ENCODE data around the gene RAB11FIP5. TPM values are rescaled to one million over a fixed set of nuclear protein-coding genes. Genes with fewer than 3 reads are reported as not detected.

Gene RAB11FIP5
- total and polyA plus RNA-seq, 8 donors = 4.7 to 39.1 (median 13.4) TPM

DNA sequence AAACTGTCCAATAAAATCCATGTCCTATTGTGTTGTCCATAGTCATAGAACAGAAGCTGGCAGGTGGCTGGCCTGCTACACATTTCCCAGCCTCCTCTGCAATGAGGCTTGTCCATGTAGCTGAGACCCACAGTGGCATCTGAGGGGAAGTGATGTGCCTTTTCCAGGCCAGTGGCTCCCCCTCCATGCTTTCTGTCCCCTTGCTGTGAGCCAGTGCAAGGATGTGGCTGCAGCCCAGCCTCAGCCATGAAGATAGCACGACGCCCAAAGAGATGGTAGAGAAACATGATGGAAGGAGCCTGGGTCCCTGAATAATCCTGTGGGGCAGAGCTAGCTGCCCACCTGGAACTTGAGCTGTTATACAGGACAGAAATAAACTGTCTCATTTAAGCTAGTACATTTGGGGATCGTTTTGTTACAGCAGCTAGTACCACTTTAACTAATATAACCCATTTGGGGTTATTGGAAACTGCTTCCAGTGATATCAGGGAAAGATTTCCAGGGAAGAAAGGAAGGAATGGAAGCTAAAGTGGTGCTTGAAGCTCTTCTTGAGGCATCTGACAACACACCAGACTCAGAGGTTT lies 81.6 kb downstream of the RAB11FIP5 start:
- peaks cover 0 to 11% (median 10%) of the 10 kb centered on the region in 4 donors for H3K36me3 ChIP-seq
- H3K4me3 ChIP-seq = no peak overlapping the region
- TF ChIP-seq EP300 (IDR thresholded peaks at IDR 0.05) (no peak), POLR2A (IDR thresholded peaks at IDR 0.05) (no peak), POLR2AphosphoS5 (IDR thresholded peaks at IDR 0.05) (no peak)
- TF ChIP-seq, protein P1, sequence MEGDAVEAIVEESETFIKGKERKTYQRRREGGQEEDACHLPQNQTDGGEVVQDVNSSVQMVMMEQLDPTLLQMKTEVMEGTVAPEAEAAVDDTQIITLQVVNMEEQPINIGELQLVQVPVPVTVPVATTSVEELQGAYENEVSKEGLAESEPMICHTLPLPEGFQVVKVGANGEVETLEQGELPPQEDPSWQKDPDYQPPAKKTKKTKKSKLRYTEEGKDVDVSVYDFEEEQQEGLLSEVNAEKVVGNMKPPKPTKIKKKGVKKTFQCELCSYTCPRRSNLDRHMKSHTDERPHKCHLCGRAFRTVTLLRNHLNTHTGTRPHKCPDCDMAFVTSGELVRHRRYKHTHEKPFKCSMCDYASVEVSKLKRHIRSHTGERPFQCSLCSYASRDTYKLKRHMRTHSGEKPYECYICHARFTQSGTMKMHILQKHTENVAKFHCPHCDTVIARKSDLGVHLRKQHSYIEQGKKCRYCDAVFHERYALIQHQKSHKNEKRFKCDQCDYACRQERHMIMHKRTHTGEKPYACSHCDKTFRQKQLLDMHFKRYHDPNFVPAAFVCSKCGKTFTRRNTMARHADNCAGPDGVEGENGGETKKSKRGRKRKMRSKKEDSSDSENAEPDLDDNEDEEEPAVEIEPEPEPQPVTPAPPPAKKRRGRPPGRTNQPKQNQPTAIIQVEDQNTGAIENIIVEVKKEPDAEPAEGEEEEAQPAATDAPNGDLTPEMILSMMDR (IDR thresholded peaks at IDR 0.05) = no peak
- no peak for DNase-seq
- WGBS, 5 donors = 87 to 98% (median 93%) methylated on average over 3 of the region's 3 CpGs
- peak overlapping the region in 1 of 5 donors; percentile 47 for H3K27ac ChIP-seq
- peaks cover 0 to 26% (median 15%) of the 10 kb centered on the region in 4 donors for H3K4me1 ChIP-seq
- intact Hi-C loops (cut with DNase I; ENCODE audit: low total_unique reads) = no loop called here
- H3K9me3 ChIP-seq = no peaks in the 10 kb centered on the region
- no peaks in the 10 kb centered on the region for H3K27me3 ChIP-seq

DNA sequence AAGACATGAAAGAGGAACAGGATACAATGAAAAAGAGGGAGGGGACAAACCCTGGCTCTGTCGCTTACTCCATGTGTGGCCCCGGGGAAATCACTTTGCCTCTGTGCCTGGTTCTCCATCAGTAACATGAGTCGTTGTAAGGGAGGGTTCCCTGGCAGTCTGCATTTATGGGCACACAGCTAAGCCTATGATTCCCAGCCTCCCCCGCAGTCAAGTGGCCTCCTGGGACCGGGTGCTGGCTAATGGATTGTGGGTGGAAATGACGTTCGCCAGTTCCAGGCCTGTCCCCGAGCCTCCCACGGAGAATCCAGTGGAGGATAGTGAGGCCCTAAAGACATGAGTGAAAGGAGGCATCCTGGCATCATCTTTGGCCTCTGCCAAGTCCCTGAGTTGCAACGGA lies 83.9 kb downstream of the RAB11FIP5 start:
- intact Hi-C loops (cut with DNase I; ENCODE audit: low total_unique reads) = no loop called here
- Histone ChIP-seq H3K4me3 (no peak overlapping the region), H3K36me3 (peaks cover 0 to 11% (median 9%) of the 10 kb centered on the region in 4 donors), H3K9me3 (no peaks in the 10 kb centered on the region), H3K4me1 (peaks cover 0 to 19% (median 13%) of the 10 kb centered on the region in 4 donors), H3K27ac (no peak overlapping the region), H3K27me3 (no peaks in the 10 kb centered on the region)
- no peak for DNase-seq
- TF ChIP-seq, protein P1 (IDR thresholded peaks at IDR 0.05) = no peak
- 84 to 91% (median 88%) methylated on average over 10 of the region's 10 CpGs for WGBS, 5 donors

DNA sequence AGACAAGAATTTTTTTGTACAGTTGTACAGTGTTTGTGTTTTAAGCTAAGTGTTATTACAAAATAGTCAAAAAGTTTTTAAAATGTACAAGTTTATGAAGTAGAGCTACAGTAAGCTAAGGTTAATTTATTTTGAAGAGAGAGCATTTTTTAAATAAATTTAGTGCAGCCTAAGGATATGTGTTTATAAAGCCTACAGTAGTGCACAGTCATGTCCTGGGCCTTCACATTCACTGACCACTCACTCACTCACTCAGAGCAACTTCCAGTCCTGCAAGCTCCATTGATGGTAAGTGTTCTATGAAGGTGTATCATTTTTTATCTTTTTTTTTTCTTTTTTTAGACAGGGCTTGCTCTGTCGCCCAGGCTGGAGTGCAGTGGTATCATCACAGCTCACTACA lies 85.4 kb downstream of the RAB11FIP5 start:
- H3K4me3 ChIP-seq = no peak overlapping the region
- H3K9me3 ChIP-seq = no peaks in the 10 kb centered on the region
- no peaks in the 10 kb centered on the region for H3K27me3 ChIP-seq
- peaks cover 0 to 18% (median 11%) of the 10 kb centered on the region in 4 donors for H3K36me3 ChIP-seq
- no peak overlapping the region for H3K27ac ChIP-seq
- DNase-seq = no peak
- TF ChIP-seq POLR2A (IDR thresholded peaks at IDR 0.05) (no peak), POLR2AphosphoS5 (IDR thresholded peaks at IDR 0.05) (no peak), EP300 (IDR thresholded peaks at IDR 0.05) (no peak)
- TF ChIP-seq, protein P1 (IDR thresholded peaks at IDR 0.05) = no peak
- intact Hi-C loops (cut with DNase I; ENCODE audit: low total_unique reads) = no loop called here
- 58 to 100% (median 93%) methylated on average over 1 of the region's 1 CpG for WGBS, 5 donors
- H3K4me1 ChIP-seq = peaks cover 0 to 9% (median 6%) of the 10 kb centered on the region in 4 donors

DNA sequence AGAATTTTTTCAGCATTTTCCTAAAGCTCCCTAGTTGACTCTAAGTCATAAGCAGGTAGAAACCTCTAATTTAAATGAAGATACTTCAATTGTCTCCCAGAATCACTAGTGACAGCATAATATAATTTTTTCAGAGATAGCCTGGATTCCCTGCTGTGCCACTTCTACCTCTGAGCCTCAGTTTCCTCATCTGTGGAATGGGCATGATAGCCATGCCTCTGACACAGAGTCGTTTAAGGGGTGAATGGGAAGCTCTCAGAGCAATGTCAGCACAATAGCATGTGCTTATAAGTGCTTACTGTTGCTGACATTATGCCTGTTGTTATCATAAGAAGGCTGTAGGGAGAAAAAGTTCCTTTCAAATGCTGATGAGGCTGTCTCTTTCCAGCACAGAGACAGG lies 89.3 kb downstream of the RAB11FIP5 start:
- intact Hi-C loops (cut with DNase I; ENCODE audit: low total_unique reads) = no loop called here
- no peak overlapping the region for H3K4me3 ChIP-seq
- H3K27me3 ChIP-seq = no peaks in the 10 kb centered on the region
- H3K27ac ChIP-seq = no peak overlapping the region
- DNase-seq = no peak
- TF ChIP-seq POLR2AphosphoS5 (IDR thresholded peaks at IDR 0.05) (no peak), EP300 (IDR thresholded peaks at IDR 0.05) (no peak), POLR2A (IDR thresholded peaks at IDR 0.05) (no peak)
- TF ChIP-seq, protein P1 (IDR thresholded peaks at IDR 0.05) = no peak
- peaks cover 0 to 13% (median 9%) of the 10 kb centered on the region in 4 donors for H3K4me1 ChIP-seq
- 81 to 92% (median 85%) methylated on average over 1 of the region's 1 CpG for WGBS, 5 donors
- no peaks in the 10 kb centered on the region for H3K9me3 ChIP-seq
- H3K36me3 ChIP-seq = peaks cover 0 to 27% (median 21%) of the 10 kb centered on the region in 4 donors

Other genes with a start within 250 kb of the RAB11FIP5 start
- gene SPR, start 225.5 kb downstream of the RAB11FIP5 start, total RNA-seq = 100 to 1,000 TPM in 1 of 5 donors, 10 to 100 TPM in 4; 11.7 to 133 (median 63.8) TPM
- gene SPR, start 225.5 kb downstream of the RAB11FIP5 start, polyA plus RNA-seq = 10 to 100 TPM; 42.2 to 49.2 (median 48.9) TPM
- 10 to 100 TPM in 1 of 5 donors, not detected in 4; 32.1 TPM for gene EMX1, start 195.4 kb downstream of the RAB11FIP5 start, total RNA-seq
- gene EMX1, start 195.4 kb downstream of the RAB11FIP5 start, polyA plus RNA-seq = under 1 TPM in 2 of 3 donors, not detected in 1; 0.18 to 0.62 TPM
- 100 to 1,000 TPM in 1 of 5 donors, 10 to 100 TPM in 4; 17.0 to 118 (median 38.5) TPM for gene SFXN5, start 41.2 kb downstream of the RAB11FIP5 start, total RNA-seq
- 1 to 10 TPM; 2.7 to 9.4 (median 5.7) TPM for gene SFXN5, start 41.2 kb downstream of the RAB11FIP5 start, polyA plus RNA-seq
- gene NOTO, start 89.6 kb upstream of the RAB11FIP5 start, total RNA-seq = not detected
- under 1 TPM in 2 of 3 donors, not detected in 1; 0.25 to 0.31 TPM for gene NOTO, start 89.6 kb upstream of the RAB11FIP5 start, polyA plus RNA-seq
- 100 to 1,000 TPM in 1 of 5 donors, 10 to 100 TPM in 2, 1 to 10 TPM in 2; 3.5 to 136 (median 12.9) TPM for gene SMYD5, start 101.3 kb upstream of the RAB11FIP5 start, total RNA-seq
- gene SMYD5, start 101.3 kb upstream of the RAB11FIP5 start, polyA plus RNA-seq = 10 to 100 TPM; 11.3 to 13.1 (median 13.0) TPM
- 100 to 1,000 TPM in 1 of 5 donors, 10 to 100 TPM in 2, 1 to 10 TPM in 2; 7.1 to 123 (median 18.7) TPM for gene PRADC1, start 120.3 kb upstream of the RAB11FIP5 start, total RNA-seq
- 10 to 100 TPM; 21.5 to 45.9 (median 30.1) TPM for gene PRADC1, start 120.3 kb upstream of the RAB11FIP5 start, polyA plus RNA-seq
- gene CCT7, start 121.4 kb upstream of the RAB11FIP5 start, total RNA-seq = 100 to 1,000 TPM; 124 to 243 (median 145) TPM
- 100 to 1,000 TPM; 140 to 159 (median 150) TPM for gene CCT7, start 121.4 kb upstream of the RAB11FIP5 start, polyA plus RNA-seq
- 10 to 100 TPM in 1 of 5 donors, 1 to 10 TPM in 3, under 1 TPM in 1; 0.55 to 16.8 (median 4.0) TPM for gene FBXO41, start 171.5 kb upstream of the RAB11FIP5 start, total RNA-seq
- gene FBXO41, start 171.5 kb upstream of the RAB11FIP5 start, polyA plus RNA-seq = 1 to 10 TPM in 1 of 3 donors, under 1 TPM in 2; 0.62 to 1.4 (median 0.80) TPM
- gene EGR4, start 180.6 kb upstream of the RAB11FIP5 start, total RNA-seq = not detected
- under 1 TPM in 2 of 3 donors, not detected in 1; 0.05 to 0.31 TPM for gene EGR4, start 180.6 kb upstream of the RAB11FIP5 start, polyA plus RNA-seq

Measured in stomach (tissue), 9 donors.